Fibroblast of skin of right quadriceps (primary cell): ENCODE measurements around the gene AP5Z1.
A peak's percentile ranks its signal among the peaks of the same experiment; 100 is the strongest.

Experiments
- DNase-seq: peaks from one replicate; pipeline ENCODE4 v3.0.0-alpha.2; 2013

The AP5Z1 gene, protein sequence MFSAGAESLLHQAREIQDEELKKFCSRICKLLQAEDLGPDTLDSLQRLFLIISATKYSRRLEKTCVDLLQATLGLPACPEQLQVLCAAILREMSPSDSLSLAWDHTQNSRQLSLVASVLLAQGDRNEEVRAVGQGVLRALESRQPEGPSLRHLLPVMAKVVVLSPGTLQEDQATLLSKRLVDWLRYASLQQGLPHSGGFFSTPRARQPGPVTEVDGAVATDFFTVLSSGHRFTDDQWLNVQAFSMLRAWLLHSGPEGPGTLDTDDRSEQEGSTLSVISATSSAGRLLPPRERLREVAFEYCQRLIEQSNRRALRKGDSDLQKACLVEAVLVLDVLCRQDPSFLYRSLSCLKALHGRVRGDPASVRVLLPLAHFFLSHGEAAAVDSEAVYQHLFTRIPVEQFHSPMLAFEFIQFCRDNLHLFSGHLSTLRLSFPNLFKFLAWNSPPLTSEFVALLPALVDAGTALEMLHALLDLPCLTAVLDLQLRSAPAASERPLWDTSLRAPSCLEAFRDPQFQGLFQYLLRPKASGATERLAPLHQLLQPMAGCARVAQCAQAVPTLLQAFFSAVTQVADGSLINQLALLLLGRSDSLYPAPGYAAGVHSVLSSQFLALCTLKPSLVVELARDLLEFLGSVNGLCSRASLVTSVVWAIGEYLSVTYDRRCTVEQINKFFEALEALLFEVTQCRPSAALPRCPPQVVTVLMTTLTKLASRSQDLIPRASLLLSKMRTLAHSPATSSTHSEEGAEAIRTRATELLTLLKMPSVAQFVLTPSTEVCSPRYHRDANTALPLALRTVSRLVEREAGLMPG

DNA sequence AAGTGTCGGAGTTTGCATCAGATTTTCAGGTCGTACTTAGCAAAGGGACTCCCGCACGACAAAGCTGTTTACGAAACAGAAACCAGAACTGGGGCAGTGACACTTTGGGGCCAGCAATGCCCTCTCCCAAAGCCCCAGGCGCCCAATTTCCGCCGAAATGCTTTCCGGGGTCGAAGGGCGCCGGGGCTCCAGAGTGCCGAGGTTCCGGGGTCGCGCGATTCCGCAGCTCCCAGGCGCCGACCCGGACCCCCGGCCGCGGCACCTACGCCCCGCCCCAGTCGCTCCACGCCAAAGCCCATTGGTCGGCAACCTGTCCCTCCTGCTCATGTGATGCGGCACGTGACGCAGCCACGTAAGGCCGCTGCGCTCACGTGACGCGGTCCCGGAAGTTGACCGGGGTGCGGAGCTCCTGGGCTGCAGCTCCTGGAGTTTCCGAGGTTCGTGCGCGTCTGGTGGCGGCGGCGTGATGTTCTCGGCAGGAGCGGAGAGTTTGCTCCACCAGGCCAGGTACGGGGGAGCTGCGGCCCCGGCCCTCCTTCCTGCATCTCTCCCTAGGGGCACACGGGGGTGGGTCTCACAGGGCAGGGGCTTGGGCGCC lies at the start of gene AP5Z1:
AP5Z1 (plus strand) TSS at position 374 of the 598 bp plus-strand sequence; CDS start at position 467, 93 bp downstream.
- DNase-seq = peak; percentile 93

DNA sequence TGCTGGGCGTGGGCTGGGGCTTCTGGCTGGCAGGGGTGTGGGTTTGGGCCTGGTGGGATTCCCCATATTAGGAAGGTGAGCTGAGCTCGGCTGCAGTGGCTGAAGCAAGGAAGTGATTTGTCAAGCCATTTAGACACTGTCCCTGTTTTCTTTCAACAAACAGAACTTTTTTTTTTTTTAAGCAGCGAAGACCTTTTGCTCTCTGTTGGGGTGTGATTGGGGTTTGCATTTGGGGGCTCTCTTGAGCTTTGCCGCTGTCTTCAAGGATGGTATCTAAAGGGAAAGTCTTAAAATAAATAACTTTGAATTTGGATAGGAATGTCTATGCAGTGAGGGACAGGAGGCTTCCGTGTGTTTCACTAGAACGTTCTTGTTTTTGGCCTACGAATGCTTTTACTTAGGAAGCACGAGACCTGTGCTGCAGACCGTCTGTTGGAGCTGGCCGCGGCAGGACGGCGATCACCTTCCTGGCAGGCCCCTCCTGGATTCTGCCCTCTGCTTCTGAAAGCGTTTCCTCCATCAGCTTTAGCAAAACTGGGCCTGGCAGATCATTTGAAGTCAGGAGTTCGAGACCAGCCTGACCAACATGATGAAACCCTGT lies 49.5 kb upstream of the AP5Z1 start:
- DNase-seq = no peak

DNA sequence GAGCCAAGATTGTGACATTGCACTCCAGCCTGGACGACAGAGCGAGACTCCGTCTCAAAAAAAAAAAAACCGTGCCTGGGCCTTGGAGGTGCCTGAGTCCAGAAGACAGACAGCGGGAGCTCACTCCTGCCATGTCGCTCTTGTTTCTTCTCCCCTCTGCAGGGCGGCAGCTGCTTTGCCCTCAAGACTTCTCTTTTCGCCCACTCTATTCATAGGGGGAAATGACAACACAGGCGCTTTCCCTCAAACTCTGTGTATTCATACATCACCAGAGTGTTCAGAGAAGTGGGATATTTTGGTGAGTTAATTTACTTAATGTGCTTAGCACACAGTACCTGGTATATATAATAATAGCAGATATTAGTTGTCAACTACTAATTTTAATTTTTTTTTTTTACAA lies 48.9 kb upstream of the AP5Z1 start:
- no peak for DNase-seq

DNA sequence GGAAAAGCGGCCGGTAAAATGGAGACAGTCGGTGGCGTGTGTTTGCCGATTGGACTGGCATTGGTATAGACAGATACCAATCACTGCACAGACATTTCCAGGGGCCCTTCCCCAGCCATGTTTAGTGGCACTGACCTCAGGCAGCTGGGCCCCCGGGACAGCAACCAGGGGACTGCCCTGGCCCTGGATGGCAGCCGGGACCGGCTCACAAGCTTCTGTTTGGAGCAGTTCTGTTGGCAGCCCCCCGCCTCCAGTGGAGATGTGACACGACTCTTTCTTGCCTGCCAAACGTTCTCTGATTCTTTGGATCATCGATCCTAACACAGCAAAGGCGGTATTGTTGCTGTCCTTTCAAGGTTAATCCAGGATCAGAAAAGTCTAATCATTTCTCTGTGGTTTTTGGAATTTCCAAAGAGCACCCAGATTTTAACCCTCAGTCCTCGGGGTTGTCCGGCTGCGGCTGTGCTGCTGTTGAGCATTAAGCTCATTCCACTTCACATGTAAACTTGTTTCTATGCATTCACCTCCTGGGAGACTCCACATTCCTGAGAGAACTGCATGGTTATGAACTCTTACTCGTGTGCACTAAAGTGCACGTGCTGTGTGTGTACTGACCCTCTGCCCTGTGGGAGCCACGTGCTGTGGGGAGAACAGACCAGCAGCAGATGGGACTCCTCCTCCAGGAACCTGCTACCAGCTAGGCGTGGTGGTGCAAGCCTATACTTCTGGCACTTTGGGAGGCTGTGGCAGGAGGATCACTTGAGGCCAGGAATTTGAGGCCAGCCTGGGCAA lies 47.3 kb upstream of the AP5Z1 start:
- no peak for DNase-seq

DNA sequence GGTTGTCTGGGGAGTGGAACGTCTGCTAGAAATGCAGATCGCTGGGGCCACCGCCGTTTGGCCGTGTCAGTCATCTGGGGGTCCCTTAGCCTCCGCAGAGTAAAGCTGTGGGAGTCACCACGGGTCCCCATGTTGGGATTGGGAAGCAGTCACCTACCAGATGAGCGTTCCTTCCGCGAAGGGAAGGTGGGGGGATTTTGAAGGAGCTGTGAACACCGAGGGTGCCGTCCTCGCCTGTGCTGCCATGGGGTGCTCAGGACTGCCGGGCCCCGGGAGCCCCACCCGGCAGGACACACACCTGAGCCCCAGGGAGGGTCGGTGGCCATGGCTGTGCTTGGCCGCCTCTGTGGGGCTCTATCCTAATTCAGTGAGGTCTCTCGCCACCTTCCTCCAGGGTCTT lies 46.2 kb upstream of the AP5Z1 start:
- DNase-seq = no peak

DNA sequence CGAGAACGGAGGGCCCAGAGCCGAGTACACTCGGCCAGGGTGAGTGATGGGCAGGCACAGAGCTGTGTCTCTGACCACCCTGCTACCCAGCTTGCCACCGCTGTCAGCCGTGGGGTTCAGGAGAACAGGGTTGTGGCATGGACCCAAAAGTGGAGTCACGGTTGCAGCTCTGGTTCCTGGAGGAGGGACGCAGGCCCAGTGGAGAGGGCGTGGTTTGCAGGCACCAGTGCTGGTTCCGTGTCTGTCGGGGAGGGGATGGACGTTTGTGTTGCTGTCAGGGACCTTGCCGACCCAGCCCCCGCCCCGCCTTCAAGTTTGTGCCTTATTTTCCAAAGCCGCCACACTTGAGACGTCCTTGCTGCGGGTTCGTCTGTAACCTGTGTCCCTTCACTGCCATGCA lies 45.1 kb upstream of the AP5Z1 start:
- no peak for DNase-seq

DNA sequence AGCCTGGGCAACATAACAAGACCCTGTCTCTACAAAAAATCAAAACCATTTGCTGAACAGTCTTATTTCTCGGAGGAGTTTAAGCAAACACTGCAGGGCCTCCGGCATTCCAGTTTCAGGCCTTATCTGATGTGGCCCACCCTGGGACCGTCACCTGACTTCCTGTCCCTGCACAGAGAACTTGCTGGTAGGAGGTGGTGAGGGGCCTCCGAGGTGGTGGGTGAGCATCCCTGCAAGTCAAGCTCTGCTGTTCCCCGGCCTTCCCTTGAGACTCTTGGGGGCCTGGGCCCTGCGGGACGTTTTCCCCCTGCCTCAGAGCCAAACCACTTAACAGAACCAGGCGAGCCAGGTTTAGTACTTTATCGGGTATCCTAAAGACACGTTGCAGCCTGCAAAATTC lies 44.5 kb upstream of the AP5Z1 start:
- no peak for DNase-seq

DNA sequence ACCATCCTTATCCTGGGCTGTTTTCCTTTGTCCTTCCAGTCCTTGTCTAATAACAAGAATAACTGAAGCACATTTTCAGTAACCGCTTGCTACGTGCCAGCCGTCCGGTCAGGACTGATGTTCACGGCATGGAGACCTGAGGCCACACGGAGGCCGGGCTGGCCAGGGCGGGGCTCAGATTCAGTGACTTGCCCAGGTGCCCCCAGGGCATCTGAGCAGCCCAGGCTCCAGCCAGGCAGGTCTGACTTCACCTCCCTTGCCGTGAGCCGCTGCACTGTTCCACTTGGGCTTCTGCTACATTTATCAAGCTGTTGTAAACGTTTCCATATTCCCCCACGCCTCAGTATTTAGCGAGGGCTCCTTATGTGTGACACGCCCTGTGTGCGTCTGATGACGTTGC lies 43.6 kb upstream of the AP5Z1 start:
- DNase-seq = no peak

DNA sequence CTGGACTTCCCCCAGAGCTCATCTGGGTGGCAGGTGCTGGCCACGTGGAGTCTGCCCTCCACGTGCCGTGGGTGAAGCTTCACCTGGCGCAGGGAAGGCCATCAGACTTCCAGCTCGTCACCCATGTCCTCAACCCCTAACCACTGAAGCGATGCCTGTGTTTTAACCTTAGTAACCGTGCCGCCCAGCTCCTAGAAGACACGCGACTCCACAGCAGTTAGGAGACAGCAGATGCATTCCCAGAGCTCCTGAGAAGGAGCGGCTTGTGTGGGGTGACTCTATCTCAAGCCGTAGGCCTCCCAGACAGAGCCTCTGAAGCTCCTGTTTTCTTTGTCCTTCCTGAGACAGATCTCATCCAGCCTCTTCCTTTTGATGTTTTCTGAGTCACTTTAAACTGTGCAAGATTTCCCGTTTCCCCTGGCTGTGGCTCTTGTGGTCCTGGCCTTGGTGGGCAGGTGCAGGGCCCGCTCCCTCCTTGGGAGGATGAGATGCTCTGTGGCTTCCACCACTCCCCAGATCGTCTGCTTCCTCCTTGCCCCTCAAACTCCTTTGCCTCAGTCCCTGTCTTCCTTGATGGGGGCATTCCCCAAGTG lies 41.4 kb upstream of the AP5Z1 start:
- no peak for DNase-seq

DNA sequence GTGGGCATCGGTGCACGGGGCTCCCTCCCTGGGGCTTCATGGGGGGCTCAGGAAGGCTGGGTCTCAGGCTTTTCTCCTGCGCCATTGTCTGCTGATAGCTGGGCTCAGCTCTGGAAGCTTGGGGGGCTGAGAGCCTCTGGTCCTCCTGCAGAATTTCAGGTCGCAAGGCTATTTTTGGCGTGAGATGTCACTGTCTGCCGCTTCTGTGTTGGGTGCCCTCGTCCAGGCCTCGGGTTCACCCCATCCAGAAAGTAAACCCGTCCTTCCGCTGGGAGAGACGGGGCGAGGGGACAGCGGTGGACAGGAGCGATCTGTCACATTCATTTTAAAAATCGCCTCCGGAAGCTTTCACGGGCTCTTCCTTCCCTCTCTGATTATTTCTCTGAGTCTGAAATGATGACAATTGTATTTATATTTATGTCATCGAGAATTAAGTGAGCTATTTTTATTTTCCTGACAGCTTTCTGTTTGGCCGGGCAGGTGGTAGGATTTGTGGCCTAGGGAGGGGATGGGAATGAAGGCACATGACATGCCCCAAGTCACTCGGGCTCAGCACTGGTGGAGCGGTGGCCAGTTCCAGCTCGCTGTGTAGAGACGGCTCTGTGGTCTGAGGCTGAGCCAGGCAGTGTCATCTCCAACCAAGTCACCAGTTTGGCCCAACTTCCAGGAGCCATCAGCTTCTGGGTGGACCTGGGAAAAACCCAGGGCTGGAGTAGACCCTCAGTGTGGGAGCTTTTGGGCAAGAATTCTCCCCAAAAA lies 40.7 kb upstream of the AP5Z1 start:
- DNase-seq = no peak

DNA sequence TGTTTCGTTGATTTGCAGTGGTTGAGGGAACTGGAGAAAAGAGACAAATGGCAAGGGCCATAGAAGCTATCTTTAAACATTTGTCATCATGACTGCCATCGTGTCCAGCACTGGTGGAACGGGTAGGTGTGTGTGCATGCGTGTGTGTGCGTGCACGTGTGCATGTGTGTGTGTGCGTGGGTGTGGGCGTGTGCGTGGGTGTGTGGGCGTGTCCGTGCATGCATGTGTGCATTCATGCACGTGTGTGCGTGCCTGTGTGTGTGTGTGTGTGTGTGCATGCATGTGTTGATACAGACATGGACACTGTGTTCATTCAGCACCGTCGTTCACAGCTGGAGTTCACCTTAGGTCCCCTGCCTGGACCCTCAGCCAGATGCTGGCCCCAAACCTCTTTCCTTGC lies 38.1 kb upstream of the AP5Z1 start:
- DNase-seq = no peak

DNA sequence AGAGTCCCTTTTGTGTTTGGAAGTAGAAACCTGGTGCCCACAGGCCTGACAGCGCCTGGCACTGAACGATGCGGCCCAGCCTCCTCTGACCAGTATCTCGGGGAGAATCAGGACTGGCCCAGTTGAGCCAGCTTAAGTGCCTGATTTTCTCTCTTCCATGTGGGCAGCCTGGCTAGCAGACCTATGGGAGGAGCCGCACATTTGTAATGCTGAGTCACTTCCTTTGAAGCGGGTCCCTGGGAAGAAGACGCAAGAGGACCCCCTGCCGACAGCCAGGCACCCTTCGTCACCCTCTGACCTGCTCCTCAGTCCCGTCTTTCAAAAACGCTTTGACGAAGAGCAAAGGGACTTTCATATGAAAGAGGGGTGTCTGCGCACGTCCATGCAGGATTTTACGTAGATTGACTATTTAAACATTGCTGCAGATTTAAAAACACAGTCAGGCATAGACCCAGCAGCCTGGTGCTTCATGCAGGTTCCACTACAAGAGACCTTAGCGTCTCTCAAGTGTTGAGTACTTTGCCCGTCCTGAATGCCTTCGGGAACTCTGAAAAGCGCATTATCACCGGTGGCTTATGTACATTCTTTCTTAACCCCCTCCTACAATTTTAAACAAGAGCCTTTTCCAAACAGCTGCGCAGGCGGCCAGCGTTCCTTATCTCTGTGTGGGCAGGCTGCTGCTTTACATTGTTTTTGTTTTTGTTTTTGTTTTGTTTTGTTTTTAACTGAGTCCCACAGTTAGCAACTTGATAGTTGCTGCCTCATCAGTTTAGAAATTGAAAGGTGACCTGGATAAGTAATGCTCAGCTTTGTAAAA lies 36.5 kb upstream of the AP5Z1 start:
- peak; percentile 81 for DNase-seq

DNA sequence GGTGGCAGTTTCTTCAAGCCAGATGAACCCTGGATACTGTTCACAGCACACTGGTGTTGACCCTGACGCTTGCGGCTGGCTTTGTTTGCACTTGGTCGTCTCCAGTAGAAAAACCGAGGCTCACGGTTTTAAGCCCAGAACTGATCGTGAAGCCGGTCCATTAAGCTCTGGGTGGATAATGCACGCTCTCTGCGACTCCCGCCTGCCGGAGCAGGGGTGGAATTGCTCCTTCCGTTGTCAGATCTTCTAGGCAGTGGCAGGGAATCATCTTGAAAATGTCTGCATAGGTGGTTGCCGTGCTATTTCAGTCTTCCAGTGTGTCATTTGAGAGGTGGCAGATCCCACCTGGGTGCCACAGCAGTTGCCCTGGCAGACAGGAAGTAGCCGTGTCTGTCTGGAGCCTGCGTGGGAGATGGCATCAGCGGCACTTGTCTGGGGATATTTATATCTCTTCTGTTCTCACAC lies 35.9 kb upstream of the AP5Z1 start:
- DNase-seq = no peak

DNA sequence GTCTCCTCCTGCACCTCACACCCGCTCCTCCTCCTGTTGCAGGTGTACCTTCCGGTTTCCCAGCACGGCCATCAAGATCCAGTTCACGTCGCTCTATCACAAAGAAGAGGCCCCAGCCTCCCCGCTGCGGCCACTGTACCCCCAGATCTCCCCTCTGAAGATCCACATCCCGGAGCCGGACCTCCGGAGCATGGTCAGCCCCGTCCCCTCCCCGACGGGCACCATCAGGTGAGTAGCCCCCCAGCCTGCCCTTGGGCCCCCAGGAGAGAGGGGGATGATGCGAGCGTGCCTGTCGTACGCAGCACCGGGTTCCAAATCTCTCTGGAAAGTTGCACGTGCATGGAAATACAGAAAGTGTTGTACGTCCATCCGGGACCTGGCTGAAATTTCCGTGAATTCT lies 34.6 kb upstream of the AP5Z1 start:
- no peak for DNase-seq

DNA sequence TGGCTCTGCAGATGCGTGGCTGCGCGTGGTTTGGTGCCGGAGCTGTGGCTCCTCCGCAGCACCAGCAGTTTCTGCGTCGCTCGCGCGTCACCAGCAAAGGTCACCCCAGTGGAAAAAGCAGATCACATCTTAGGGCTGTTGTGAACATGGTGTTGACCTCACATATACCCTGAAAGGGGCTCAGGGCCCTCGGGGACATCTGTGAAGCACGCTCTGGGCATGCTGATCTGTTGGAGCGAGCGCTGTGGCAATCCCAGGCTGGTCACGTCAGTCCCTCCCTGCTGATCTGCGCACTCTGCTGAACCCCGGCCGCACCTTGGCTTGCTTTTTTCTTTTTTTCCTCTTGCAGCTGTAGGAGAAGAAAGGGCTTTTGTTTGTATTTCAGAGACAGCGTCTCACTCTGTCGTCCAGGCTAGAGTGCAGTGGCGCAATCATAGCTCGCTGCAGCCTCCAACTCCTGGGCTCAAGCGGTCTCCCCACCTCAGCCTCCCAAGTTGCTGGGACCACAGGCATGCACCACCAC lies 33.3 kb upstream of the AP5Z1 start:
- DNase-seq = no peak

DNA sequence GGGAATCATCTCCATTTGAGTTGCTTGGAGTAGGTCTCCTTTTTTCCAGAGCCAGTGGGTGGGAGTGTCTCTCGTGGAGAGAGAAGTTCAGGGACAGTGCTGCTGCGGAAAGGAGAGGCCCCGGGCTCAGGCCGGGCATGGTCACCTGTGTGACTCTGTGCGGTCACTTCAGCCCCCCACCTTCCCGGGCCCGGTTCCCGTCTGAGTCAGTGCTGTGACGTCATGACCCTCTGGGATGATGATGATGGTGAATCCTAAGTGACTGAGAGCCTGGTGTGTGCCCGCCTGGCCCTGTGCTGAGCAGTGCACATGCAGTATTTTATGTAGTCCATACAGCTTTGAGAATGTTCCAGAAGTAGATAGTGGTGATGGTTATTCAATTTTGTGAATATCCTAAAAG lies 32.6 kb upstream of the AP5Z1 start:
- DNase-seq = no peak

DNA sequence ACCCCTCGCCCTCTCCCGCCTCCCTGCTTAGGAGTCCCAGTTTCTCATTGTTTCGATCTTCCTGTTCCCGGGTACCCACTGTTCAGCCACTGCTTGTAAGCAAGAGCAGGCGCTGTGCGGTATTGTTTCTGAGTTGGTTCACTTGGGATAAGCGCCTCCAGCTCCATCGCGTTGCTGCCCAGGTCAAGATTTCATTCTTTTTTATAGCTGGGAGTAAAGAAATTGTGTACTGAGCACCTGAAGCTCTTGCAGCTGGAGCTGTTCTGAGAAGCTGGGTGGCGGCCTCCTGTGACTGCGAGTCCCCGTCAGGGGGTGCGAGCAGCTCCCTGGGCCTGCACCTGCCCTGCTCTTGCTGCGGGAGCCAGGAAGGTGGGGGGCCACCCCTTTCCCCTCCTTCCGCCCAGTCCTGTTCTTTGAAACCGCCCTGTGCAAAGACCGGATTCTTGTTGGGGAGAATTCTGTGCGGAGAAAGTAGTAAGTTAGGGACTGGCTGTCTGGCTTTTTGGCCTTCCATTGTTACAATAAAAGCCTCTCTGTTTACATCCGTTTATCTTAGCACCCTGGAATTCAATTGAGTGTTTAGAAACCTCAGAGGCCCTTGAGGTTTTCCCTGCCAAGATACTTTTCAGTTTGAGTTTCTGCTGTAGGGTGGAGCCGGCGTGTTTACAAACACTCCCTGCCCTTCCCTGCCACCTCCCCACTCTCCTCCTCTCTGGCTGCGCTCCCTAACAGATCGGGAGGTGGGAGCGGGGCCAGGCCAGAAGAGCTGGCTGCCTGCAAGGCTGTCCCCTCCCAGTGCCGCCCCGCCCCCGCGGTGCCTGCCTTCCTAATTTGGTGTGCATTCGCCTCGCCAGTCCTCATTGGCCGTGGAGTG lies 30.8 kb upstream of the AP5Z1 start:
- peak; percentile 100 for DNase-seq

DNA sequence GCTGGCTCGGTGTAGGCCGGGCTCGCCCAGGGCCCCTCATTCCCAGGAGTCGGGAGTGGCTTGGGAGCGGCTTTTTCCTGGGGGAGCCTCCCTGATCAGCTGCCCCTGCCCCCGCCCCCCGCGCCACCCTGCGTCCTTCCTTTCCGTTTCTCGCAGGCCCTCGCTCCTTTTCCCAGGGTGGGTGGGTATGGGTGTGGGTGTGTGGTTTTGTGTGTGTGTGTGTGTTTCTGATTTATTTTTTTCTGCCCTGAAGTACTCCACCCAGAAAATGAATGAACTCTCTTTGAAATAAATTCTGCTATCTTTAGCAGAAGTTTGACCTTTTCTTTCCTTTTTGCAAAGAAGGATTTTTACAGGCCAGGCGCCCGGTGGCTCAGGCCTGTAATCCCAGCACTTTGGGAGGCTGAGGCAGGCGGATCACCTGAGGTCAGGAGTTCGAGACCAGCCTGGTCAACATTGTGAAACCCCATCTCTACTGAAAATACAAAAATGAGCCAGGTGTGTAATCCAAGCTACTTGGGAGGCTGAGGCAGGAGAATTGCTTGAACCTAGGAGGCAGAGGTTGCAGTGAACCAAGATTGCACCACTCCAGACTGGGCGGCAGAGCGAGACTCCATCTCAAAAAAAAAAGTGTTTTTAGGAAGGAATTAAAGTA lies 30.0 kb upstream of the AP5Z1 start:
- DNase-seq = no peak
